IMR-90 (cell line): ENCODE results near the gene INIP. TPM values are rescaled to one million over a fixed set of nuclear protein-coding genes. Genes with fewer than 3 reads are reported as not detected.

Experiments used
- ATAC-seq: fragments of 200-7000 bp; cut with Tn5 transposase; 2 replicates; pipeline ENCODE4 v1.9.1; 2020; ENCODE audit warnings: low read depth, mild to moderate bottlenecking, moderate library complexity
- BruUV-seq: library from RNA; stranded (reverse); fragments of 400-500 nt; replicated peaks from 2 replicates; lab custom pipeline; 2021; lab: Mats Ljungman, UMichigan
- CTCF ChIA-PET: fragments of 300-600 bp; formaldehyde crosslinking; extraction: SDS; loops from one replicate; lab custom pipeline; 2021; ENCODE audit warnings: antibody characterized with exemption; lab: Yijun Ruan, JAX
- POLR2A ChIA-PET: fragments of 300-600 bp; sonication (Branson Sonifier 250); formaldehyde crosslinking; loops from one replicate; lab custom pipeline; 2022; ENCODE audit warnings: antibody characterized with exemption; ENCODE audit not compliant: unreplicated experiment; lab: Charles Lee
- DNase-seq: peaks from one replicate; pipeline ENCODE4 v3.0.0; 2013
- H2AFZ ChIP-seq: replicated peaks from 2 replicates; pipeline ENCODE3; 2013; ENCODE audit warnings: low read length, mild to moderate bottlenecking; ENCODE audit not compliant: poor library complexity
- H2AK5ac ChIP-seq: 2 replicates; pipeline ENCODE4 v1.6.1; 2013; ENCODE audit warnings: low read depth, low read length, inconsistent platforms
- H2AK9ac ChIP-seq: replicated peaks from 2 replicates; pipeline ENCODE3; 2013; ENCODE audit warnings: mild to moderate bottlenecking, low read depth, low read length, moderate library complexity; ENCODE audit not compliant: poor library complexity
- H2BK120ac ChIP-seq: 2 replicates; pipeline ENCODE4 v1.6.1; 2013; ENCODE audit warnings: low read depth, low read length, inconsistent platforms
- H2BK15ac ChIP-seq: 3 replicates; pipeline ENCODE4 v1.6.1; 2013; ENCODE audit warnings: low read depth, low read length, inconsistent platforms
- H2BK20ac ChIP-seq: 2 replicates; pipeline ENCODE4 v1.6.1; 2013; ENCODE audit warnings: low read depth, mild to moderate bottlenecking, inconsistent platforms, low read length, moderate library complexity
- H2BK5ac ChIP-seq: 2 replicates; pipeline ENCODE4 v1.6.1; 2013; ENCODE audit warnings: mild to moderate bottlenecking, low read depth, low read length, inconsistent platforms; ENCODE audit not compliant: poor library complexity, severe bottlenecking
- H3K14ac ChIP-seq: replicated peaks from 2 replicates; pipeline ENCODE4 v1.6.1; 2013; ENCODE audit warnings: low read depth, low read length, inconsistent platforms
- H3K18ac ChIP-seq: 2 replicates; pipeline ENCODE4 v1.6.1; 2013; ENCODE audit warnings: low read depth, low read length, control low read depth
- H3K23ac ChIP-seq: 2 replicates; pipeline ENCODE4 v1.6.1; 2013; ENCODE audit warnings: low read depth, low read length, inconsistent platforms
- H3K27ac ChIP-seq: 2 replicates; pipeline ENCODE4 v1.5.1; 2013; ENCODE audit warnings: mild to moderate bottlenecking, control low read depth, low read length; ENCODE audit not compliant: insufficient read depth
- H3K27me3 ChIP-seq: 2 replicates; pipeline ENCODE4 v1.6.1; 2013; ENCODE audit warnings: low read length; ENCODE audit not compliant: control insufficient read depth, insufficient read depth
- H3K36me3 ChIP-seq: 2 replicates; pipeline ENCODE4 v1.6.1; 2013; ENCODE audit warnings: low read length, mixed read lengths; ENCODE audit not compliant: control insufficient read depth, insufficient read depth
- H3K4ac ChIP-seq: 2 replicates; pipeline ENCODE4 v1.6.1; 2013; ENCODE audit warnings: low read depth, low read length, inconsistent platforms
- H3K4me1 ChIP-seq: 2 replicates; pipeline ENCODE4 v1.6.1; 2013; ENCODE audit warnings: low read length, mixed read lengths; ENCODE audit not compliant: control insufficient read depth, insufficient read depth
- H3K4me2 ChIP-seq: 2 replicates; pipeline ENCODE4 v1.6.1; 2013; ENCODE audit warnings: low read depth, mild to moderate bottlenecking, control low read depth, low read length, moderate library complexity
- H3K4me3 ChIP-seq: 2 replicates; pipeline ENCODE4 v1.5.1; 2013; ENCODE audit warnings: low read depth, mild to moderate bottlenecking, control low read depth, low read length, moderate library complexity; ENCODE audit not compliant: insufficient read depth
- H3K56ac ChIP-seq: 2 replicates; pipeline ENCODE4 v1.6.1; 2013; ENCODE audit warnings: low read length, inconsistent platforms; ENCODE audit not compliant: insufficient read depth; ENCODE audit errors: extremely low read depth
- H3K79me1 ChIP-seq, 2 experiments: 2 replicates each; pipeline ENCODE4 v1.6.1; 2013; ENCODE audit warnings: low read length in 2 of 2, inconsistent platforms in 1 of 2, low read depth in 1 of 2
- H3K9ac ChIP-seq: 2 replicates; pipeline ENCODE4 v1.6.1; 2013; ENCODE audit warnings: low read depth, low read length, control low read depth
- H3K9me1 ChIP-seq: 2 replicates; pipeline ENCODE4 v1.6.1; 2013; ENCODE audit warnings: low read length, inconsistent platforms; ENCODE audit not compliant: insufficient read depth
- H3K9me3 ChIP-seq: 2 replicates; pipeline ENCODE4 v1.6.1; 2013; ENCODE audit warnings: low read length; ENCODE audit not compliant: control insufficient read depth, insufficient read depth
- H4K20me1 ChIP-seq: 2 replicates; pipeline ENCODE4 v1.6.1; 2013; ENCODE audit warnings: low read length, inconsistent platforms; ENCODE audit not compliant: insufficient read depth
- H4K5ac ChIP-seq: 2 replicates; pipeline ENCODE4 v1.6.1; 2013; ENCODE audit warnings: mild to moderate bottlenecking, low read depth, low read length, control low read depth
- H4K8ac ChIP-seq, 2 experiments: 2 replicates each; pipeline ENCODE4 v1.6.1; 2013; ENCODE audit warnings: low read depth in 2 of 2, low read length in 2 of 2, control low read depth in 1 of 2, inconsistent platforms in 1 of 2
- H4K91ac ChIP-seq: 2 replicates; pipeline ENCODE4 v1.6.1; 2013; ENCODE audit warnings: low read depth, low read length, inconsistent platforms; ENCODE audit not compliant: insufficient read depth
- BHLHE40 ChIP-seq: fragments of 150-350 bp; IDR thresholded peaks from 2 replicates; pipeline ENCODE4 v1.6.1; 2016; ENCODE audit warnings: mild to moderate bottlenecking, low read depth, low read length
- CEBPB ChIP-seq: IDR thresholded peaks from 2 replicates; pipeline ENCODE4 v1.6.1; 2012; ENCODE audit warnings: low read depth, low read length, improper control_type of control experiment
- MAFK ChIP-seq: IDR thresholded peaks from 2 replicates; pipeline ENCODE4 v1.6.1; 2012; ENCODE audit warnings: low read depth, low read length, improper control_type of control experiment
- MAZ ChIP-seq: IDR thresholded peaks from 2 replicates; pipeline ENCODE4 v1.6.1; 2012; ENCODE audit warnings: low read depth, mild to moderate bottlenecking, low read length, improper control_type of control experiment, moderate library complexity, borderline replicate concordance
- MXI1 ChIP-seq: IDR thresholded peaks from 2 replicates; pipeline ENCODE4 v1.6.1; 2012; ENCODE audit warnings: low read depth, mild to moderate bottlenecking, low read length, moderate library complexity, borderline replicate concordance
- POLR2A ChIP-seq: IDR thresholded peaks from 2 replicates; pipeline ENCODE4 v1.6.1; 2012; ENCODE audit warnings: mild to moderate bottlenecking, low read depth, low read length
- RCOR1 ChIP-seq: IDR thresholded peaks from 2 replicates; pipeline ENCODE4 v1.6.1; 2012; ENCODE audit warnings: mild to moderate bottlenecking, low read length, improper control_type of control experiment; ENCODE audit not compliant: insufficient replicate concordance
- RFX5 ChIP-seq: IDR thresholded peaks from 2 replicates; pipeline ENCODE4 v1.8.0; 2012; ENCODE audit warnings: low read depth, mild to moderate bottlenecking, low read length, moderate library complexity
- WGBS, 2 experiments: methylation state at CpG; one replicate each; pipeline versions ENCODE4 v1.1.5 to v1.1.7; 2013; ENCODE audit warnings: missing lambda C conversion rate in 2 of 2; ENCODE audit not compliant: insufficient read length in 1 of 2; ENCODE audit errors: extremely low coverage in 2 of 2; 5-methylcytosine and 5-hydroxymethylcytosine counted together
- dilution Hi-C: fragments of 300-500 bp; cut with HindIII; formaldehyde crosslinking; loops from one replicate; pipeline ENCODE4 v1.14.3; 2018; ENCODE audit warnings: low sequenced_read_pairs; ENCODE audit not compliant: unreplicated experiment
- in situ Hi-C: fragments of 300-500 bp; cut with MboI; formaldehyde crosslinking; loops from 3 replicates; pipeline ENCODE4 v1.14.3; 2019; ENCODE audit warnings: low sequenced_read_pairs, inconsistent platforms, mixed read lengths
- intact Hi-C: fragments of 100-400 bp; cut with micrococcal nuclease; formaldehyde crosslinking; loops from 2 replicates; pipeline ENCODE4 v1.10.0; 2022
- polyA plus RNA-seq, 3 experiments: library from polyadenylated mRNA; depleted of rRNA; stranded (reverse); fragments of >200 nt; gene quantifications; 2 replicates each; pipeline ENCODE4 v1.2.3, GENCODE V29; 2012; ENCODE audit warnings: low replicate concordance in 1 of 3
- total RNA-seq: library from RNA; depleted of rRNA; stranded (reverse); fragments of >200 nt; gene quantifications from 2 replicates; pipeline ENCODE4 v1.2.3, GENCODE V29; 2012
- TF ChIP-seq, protein P1 (sequence below): fragments of 150-350 bp; IDR thresholded peaks from 2 replicates; pipeline ENCODE4 v1.6.1; 2016; ENCODE audit warnings: low read depth, mild to moderate bottlenecking, low read length, moderate library complexity, borderline replicate concordance

The INIP gene
- total and polyA plus RNA-seq, 2 of the 4 experiments (the other 2 are of a cell fraction): 11.1 to 15.4 TPM

- H3K14ac ChIP-seq: no peak overlapping the region
- H2AK5ac ChIP-seq: no peak overlapping the region
- CTCF ChIA-PET: interaction anchor here (0.5 kb wide), 1 partner anchor 244 kb away, joined by 4 read pairs; no protein-coding TSS in a partner anchor
These were observed 58.0 kb downstream of the INIP start for GRCh38 chr9:112659906-112660305.

More at GRCh38 chr9:112659906-112660305, 58.0 kb downstream of the INIP start:
- no peaks in the 10 kb centered on the region for H3K27me3 ChIP-seq
- no peak overlapping the region for H4K91ac ChIP-seq
- intact Hi-C loops (no loop called here), dilution Hi-C loops (no loop called here), in situ Hi-C loops (no loop called here)
- no peak overlapping the region for H3K56ac ChIP-seq
- TF ChIP-seq, protein P1, sequence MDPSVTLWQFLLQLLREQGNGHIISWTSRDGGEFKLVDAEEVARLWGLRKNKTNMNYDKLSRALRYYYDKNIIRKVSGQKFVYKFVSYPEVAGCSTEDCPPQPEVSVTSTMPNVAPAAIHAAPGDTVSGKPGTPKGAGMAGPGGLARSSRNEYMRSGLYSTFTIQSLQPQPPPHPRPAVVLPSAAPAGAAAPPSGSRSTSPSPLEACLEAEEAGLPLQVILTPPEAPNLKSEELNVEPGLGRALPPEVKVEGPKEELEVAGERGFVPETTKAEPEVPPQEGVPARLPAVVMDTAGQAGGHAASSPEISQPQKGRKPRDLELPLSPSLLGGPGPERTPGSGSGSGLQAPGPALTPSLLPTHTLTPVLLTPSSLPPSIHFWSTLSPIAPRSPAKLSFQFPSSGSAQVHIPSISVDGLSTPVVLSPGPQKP: no peak
- TF ChIP-seq MAZ (no peak), RFX5 (no peak), BHLHE40 (no peak), RCOR1 (no peak), MAFK (no peak), MXI1 (no peak), POLR2A (no peak), CEBPB (no peak)
- no peak overlapping the region for H2BK5ac ChIP-seq
- no peak overlapping the region for H3K4me2 ChIP-seq
- H4K5ac ChIP-seq: no peak overlapping the region
- H3K27ac ChIP-seq: no peak overlapping the region
- H3K4me1 ChIP-seq: no peaks in the 10 kb centered on the region
- no peaks in the 10 kb centered on the region for H3K9me1 ChIP-seq
- no peak overlapping the region for H3K9ac ChIP-seq
- no peak overlapping the region for H2BK120ac ChIP-seq
- POLR2A ChIA-PET: no interaction called here
- no peaks in the 10 kb centered on the region for H3K36me3 ChIP-seq
- H3K23ac ChIP-seq: no peak overlapping the region
- ATAC-seq (no peak), DNase-seq (no peak)
- no peaks in the 10 kb centered on the region for H3K9me3 ChIP-seq
- no TSS peak for BruUV-seq
- H4K20me1 ChIP-seq: no peaks in the 10 kb centered on the region
- no peak overlapping the region for H2BK20ac ChIP-seq
- WGBS, 2 experiments: 100% methylated on average over 2 of the region's 12 CpGs; no CpG with 5 or more reads in 1 of the 2 experiments
- H3K79me1 ChIP-seq: no peaks in the 10 kb centered on the region
- H3K18ac ChIP-seq: no peak overlapping the region
- no peak overlapping the region for H3K4ac ChIP-seq
- H4K8ac ChIP-seq: no peak overlapping the region
- H2AFZ ChIP-seq: no peak overlapping the region
- H2BK15ac ChIP-seq: no peak overlapping the region
- no peak overlapping the region for H3K4me3 ChIP-seq
- no peak overlapping the region for H2AK9ac ChIP-seq
